ENCODE measurements around the gene UNK. TPM values are rescaled to one million over a fixed set of nuclear protein-coding genes. Genes with fewer than 3 reads are reported as not detected.

UNK gene
- total RNA-seq, 2 experiments from 2014 or later = 33.7 to 36.1 TPM

DNA sequence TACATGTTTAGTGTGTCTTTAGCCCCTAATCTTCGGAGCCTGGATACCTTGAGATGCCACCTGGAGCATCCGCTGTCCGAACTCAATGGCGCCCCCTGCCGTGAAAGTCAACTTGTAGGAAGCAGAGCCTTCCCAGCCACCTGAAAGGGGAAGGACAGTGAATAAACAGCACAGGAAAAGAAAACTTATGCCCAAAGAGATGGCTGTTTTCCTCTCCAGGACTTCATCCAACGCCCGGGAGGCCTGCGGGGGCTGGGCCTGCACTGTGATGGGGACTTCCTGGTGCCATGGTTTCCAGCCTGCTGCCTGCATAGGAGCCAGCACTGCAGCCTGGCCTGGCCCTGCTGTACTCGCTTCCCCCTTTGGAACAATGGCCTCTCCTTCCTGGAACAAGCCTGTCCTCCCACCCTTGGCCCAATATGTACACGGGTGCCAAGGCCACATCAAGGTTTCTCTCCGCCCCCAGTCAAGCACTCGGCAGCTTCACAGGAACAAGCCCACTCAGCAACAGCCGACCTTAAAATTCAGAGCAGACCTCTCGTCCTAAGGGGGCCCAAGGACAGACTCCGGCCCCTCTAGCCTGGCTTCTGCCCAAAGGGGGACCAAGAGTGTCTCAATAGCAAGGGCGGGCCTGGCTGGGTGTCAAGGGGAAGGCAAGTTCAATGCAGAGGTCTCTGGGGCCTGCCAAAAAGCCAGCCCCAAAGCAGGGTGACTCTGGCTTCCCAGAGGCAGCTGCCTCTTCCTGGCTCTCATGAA is 64.1 kb downstream of the UNK start:
- TF ChIP-seq, protein P1, sequence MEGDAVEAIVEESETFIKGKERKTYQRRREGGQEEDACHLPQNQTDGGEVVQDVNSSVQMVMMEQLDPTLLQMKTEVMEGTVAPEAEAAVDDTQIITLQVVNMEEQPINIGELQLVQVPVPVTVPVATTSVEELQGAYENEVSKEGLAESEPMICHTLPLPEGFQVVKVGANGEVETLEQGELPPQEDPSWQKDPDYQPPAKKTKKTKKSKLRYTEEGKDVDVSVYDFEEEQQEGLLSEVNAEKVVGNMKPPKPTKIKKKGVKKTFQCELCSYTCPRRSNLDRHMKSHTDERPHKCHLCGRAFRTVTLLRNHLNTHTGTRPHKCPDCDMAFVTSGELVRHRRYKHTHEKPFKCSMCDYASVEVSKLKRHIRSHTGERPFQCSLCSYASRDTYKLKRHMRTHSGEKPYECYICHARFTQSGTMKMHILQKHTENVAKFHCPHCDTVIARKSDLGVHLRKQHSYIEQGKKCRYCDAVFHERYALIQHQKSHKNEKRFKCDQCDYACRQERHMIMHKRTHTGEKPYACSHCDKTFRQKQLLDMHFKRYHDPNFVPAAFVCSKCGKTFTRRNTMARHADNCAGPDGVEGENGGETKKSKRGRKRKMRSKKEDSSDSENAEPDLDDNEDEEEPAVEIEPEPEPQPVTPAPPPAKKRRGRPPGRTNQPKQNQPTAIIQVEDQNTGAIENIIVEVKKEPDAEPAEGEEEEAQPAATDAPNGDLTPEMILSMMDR (IDR thresholded peaks at IDR 0.05) = peak; percentile 76
- H3K4me1 ChIP-seq (ENCODE audit: insufficient read depth, low read length) = peaks cover 49% of the 10 kb centered on the region
- no peak overlapping the region for H3K27ac ChIP-seq (ENCODE audit: low read depth in 1 of 2, low read length in 2 of 2)
- no peak overlapping the region for H3K4me3 ChIP-seq (ENCODE audit: low read length)
- no peaks in the 10 kb centered on the region for H3K27me3 Mint-ChIP-seq
- H3K36me3 ChIP-seq (ENCODE audit: insufficient read depth, low read length) = peaks cover 62% of the 10 kb centered on the region
- H3K36me3 Mint-ChIP-seq (ENCODE audit: low read depth) = peaks cover 71% of the 10 kb centered on the region
- H3K4me1 Mint-ChIP-seq (ENCODE audit: low read depth) = peaks cover 29% of the 10 kb centered on the region
- DNase-seq = peak; percentile 74 to 91 (median 82)
- intact Hi-C loops (cut with DNase I, micrococcal nuclease) = loop anchor here in 1 of 2 experiments (1.0 to 5.0 kb wide), 2 partner anchors 71 to 95 kb away; a partner anchor contains a TSS
- H3K4me3 Mint-ChIP-seq = peak overlapping the region; percentile 75
- ChIA-PET POLR2A (interaction anchor here (0.6 to 1.7 kb wide), 6 partner anchors 16 to 70 kb away, joined by 3 to 7 read pairs (median 3); no protein-coding TSS in a partner anchor), CTCF (interaction anchor here (1.0 to 3.7 kb wide), 5 partner anchors 9 to 95 kb away, joined by 3 to 18 read pairs (median 5); no protein-coding TSS in a partner anchor)
- H3K9me3 ChIP-seq (ENCODE audit: control insufficient read depth in 1 of 2, insufficient read depth in 1 of 2, low read length in 2 of 2) = no peaks in the 10 kb centered on the region
- no peaks in the 10 kb centered on the region for H3K27me3 ChIP-seq (ENCODE audit: control insufficient read depth in 1 of 2, insufficient read depth in 2 of 2, low read length in 2 of 2)
- ATAC-seq (ENCODE audit: poor library complexity) = peak; percentile 27
- peak overlapping the region; percentile 79 for H3K27ac Mint-ChIP-seq
- H3K9me3 Mint-ChIP-seq = no peaks in the 10 kb centered on the region

DNA sequence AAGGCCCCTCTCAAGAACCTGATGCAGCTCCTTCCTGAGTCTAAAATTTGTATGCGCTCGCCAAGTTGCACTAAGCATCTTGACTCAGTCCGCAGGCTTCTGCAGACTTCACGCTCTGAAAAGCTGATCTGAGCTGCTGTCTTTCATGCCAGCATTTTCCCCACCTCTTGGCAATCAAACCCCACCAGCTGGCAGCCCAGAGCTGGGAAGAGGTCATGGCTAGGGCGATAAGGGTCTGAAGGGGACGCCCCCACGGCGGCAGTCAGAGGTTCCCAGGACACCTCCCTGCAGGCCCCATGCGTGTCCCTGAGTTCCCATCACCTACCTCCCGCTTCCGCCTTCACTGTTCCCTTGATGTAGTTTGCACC is 64.7 kb downstream of the UNK start:
- Mint-ChIP-seq H3K36me3 (ENCODE audit: low read depth) (peaks cover 68% of the 10 kb centered on the region), H3K27ac (no peak overlapping the region)
- intact Hi-C loops (cut with DNase I, micrococcal nuclease) = loop anchor here in 1 of 2 experiments (5.0 kb wide), 1 partner anchor 72 kb away; a partner anchor contains a TSS

DNA sequence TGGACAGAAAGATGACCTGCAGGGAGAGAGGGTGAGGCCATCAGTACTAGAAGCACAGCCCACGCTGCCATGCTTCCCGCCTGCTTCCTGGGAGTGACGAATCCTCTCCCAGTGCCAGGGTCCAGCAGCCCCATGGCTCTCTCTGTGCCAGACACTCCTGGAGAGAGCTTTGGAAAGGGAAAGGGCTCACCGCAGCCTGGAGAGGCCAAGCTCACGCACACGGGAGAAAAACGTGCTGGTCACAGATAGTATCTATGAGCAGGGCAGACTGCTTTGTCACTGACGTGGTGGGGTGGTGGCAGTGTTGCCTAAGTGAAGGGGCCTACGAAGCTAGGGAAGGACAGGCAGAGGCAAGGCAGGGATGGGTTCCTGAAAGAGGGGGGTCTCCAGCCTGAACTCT is 65.1 kb downstream of the UNK start:
- Histone ChIP-seq H3K4me1 (ENCODE audit: insufficient read depth, low read length) (peaks cover 49% of the 10 kb centered on the region), H3K36me3 (ENCODE audit: insufficient read depth, low read length) (peaks cover 62% of the 10 kb centered on the region), H3K4me3 (ENCODE audit: low read length) (no peak overlapping the region), H3K27me3 (ENCODE audit: control insufficient read depth in 1 of 2, insufficient read depth in 2 of 2, low read length in 2 of 2) (no peaks in the 10 kb centered on the region), H3K9me3 (ENCODE audit: control insufficient read depth in 1 of 2, insufficient read depth in 1 of 2, low read length in 2 of 2) (no peaks in the 10 kb centered on the region), H3K27ac (ENCODE audit: low read depth in 1 of 2, low read length in 2 of 2) (no peak overlapping the region)
- no peaks in the 10 kb centered on the region for H3K27me3 Mint-ChIP-seq
- H3K4me1 Mint-ChIP-seq (ENCODE audit: low read depth) = peaks cover 30% of the 10 kb centered on the region
- peak overlapping the region; percentile 45 for H3K4me3 Mint-ChIP-seq
- H3K27ac Mint-ChIP-seq = no peak overlapping the region
- POLR2A ChIA-PET = interaction anchor here (1.1 kb wide), 1 partner anchor 65 kb away, joined by 3 read pairs; the partner anchor contains the start of gene UNK
- ATAC-seq (ENCODE audit: poor library complexity) = no peak
- H3K36me3 Mint-ChIP-seq (ENCODE audit: low read depth) = peaks cover 71% of the 10 kb centered on the region
- H3K9me3 Mint-ChIP-seq = no peaks in the 10 kb centered on the region
- CTCF ChIA-PET = interaction anchor here (0.8 to 3.7 kb wide), 3 partner anchors 47 to 96 kb away, joined by 3 to 18 read pairs (median 6); partner anchors contain the start of gene TRIM65
- no peak for DNase-seq
- TF ChIP-seq, protein P1 (IDR thresholded peaks at IDR 0.05) = no peak
- intact Hi-C loops (cut with DNase I, micrococcal nuclease) = loop anchor here in 1 of 2 experiments (5.0 to 10.0 kb wide), 2 partner anchors 72 to 325 kb away; partner anchors contain the start of gene LLGL2

More for the DNA sequence above, 64.7 kb downstream of the UNK start:
- DNase-seq (no peak), ATAC-seq (ENCODE audit: poor library complexity) (no peak)
- Mint-ChIP-seq H3K27me3 (no peaks in the 10 kb centered on the region), H3K4me1 (ENCODE audit: low read depth) (peaks cover 27% of the 10 kb centered on the region), H3K9me3 (no peaks in the 10 kb centered on the region), H3K4me3 (no peak overlapping the region)
- Histone ChIP-seq H3K36me3 (ENCODE audit: insufficient read depth, low read length) (peaks cover 62% of the 10 kb centered on the region), H3K9me3 (ENCODE audit: control insufficient read depth in 1 of 2, insufficient read depth in 1 of 2, low read length in 2 of 2) (no peaks in the 10 kb centered on the region), H3K27ac (ENCODE audit: low read depth in 1 of 2, low read length in 2 of 2) (no peak overlapping the region), H3K4me1 (ENCODE audit: insufficient read depth, low read length) (peaks cover 49% of the 10 kb centered on the region), H3K4me3 (ENCODE audit: low read length) (no peak overlapping the region), H3K27me3 (ENCODE audit: control insufficient read depth in 1 of 2, insufficient read depth in 2 of 2, low read length in 2 of 2) (no peaks in the 10 kb centered on the region)
- ChIA-PET POLR2A (interaction anchor here (0.9 to 1.2 kb wide), 2 partner anchors 15 to 71 kb away, joined by 3 read pairs; no protein-coding TSS in a partner anchor), CTCF (interaction anchor here (0.8 to 3.7 kb wide), 3 partner anchors 26 to 96 kb away, joined by 3 to 18 read pairs (median 5); no protein-coding TSS in a partner anchor)
- TF ChIP-seq, protein P1 (IDR thresholded peaks at IDR 0.05) = no peak

All from CD4-positive, alpha-beta T cell (primary cell).